Kidney capillary endothelial cell (primary cell): Measurements from ENCODE around the gene GLI1.
A peak's percentile ranks its signal among the peaks of the same experiment; 100 is the strongest.
"Not testable (repeated sequence)": the region's sequence is repeated elsewhere in the genome, so short reads cannot be mapped to it uniquely, and the experiment has no call there.

Experiments used
- DNase-seq: peaks from one replicate; pipeline ENCODE4 v3.0.0-alpha.2; 2018; ENCODE audit warnings: low spot score

Gene GLI1

GRCh38 chr12:57441846-57442427 is 17.6 kb upstream of the GLI1 start:
- DNase-seq = no peak

GRCh38 chr12:57444337-57444736 is 15.2 kb upstream of the GLI1 start:
- not testable (repeated sequence) for DNase-seq

GRCh38 chr12:57444744-57445143 is 14.8 kb upstream of the GLI1 start:
- DNase-seq = no peak

GRCh38 chr12:57446292-57446960 is 13.2 kb upstream of the GLI1 start:
- no peak for DNase-seq

- no peak for DNase-seq
Measured at GRCh38 chr12:57448669-57449068, 10.9 kb upstream of the GLI1 start.

GRCh38 chr12:57449375-57449774 is 10.2 kb upstream of the GLI1 start:
- DNase-seq = no peak

- no peak for DNase-seq
Measured at GRCh38 chr12:57450057-57450456, 9.5 kb upstream of the GLI1 start.

- no peak for DNase-seq
Measured at GRCh38 chr12:57451233-57451778, 8.3 kb upstream of the GLI1 start.

- DNase-seq = peak; percentile 75
Measured at GRCh38 chr12:57452181-57452936, 7.2 kb upstream of the GLI1 start.

- peak; percentile 75 for DNase-seq
Measured at GRCh38 chr12:57452937-57453509, 6.6 kb upstream of the GLI1 start.

GRCh38 chr12:57454213-57454565 is 5.4 kb upstream of the GLI1 start:
- DNase-seq = no peak

- DNase-seq = no peak
Measured at GRCh38 chr12:57454566-57455373, 4.8 kb upstream of the GLI1 start, which contains the start of gene INHBE. Gene INHBE (plus strand): TSS chr12:57455307. CDS start chr12:57455537, 230 bp downstream.

GRCh38 chr12:57455374-57456144 is 4.0 kb upstream of the GLI1 start:
- DNase-seq = no peak

GRCh38 chr12:57456145-57456700 is 3.4 kb upstream of the GLI1 start:
- DNase-seq = no peak

- no peak for DNase-seq
Measured at GRCh38 chr12:57456737-57457490, 2.7 kb upstream of the GLI1 start.

GRCh38 chr12:57458665-57459054 is 925 bp upstream of the GLI1 start:
- no peak for DNase-seq

- DNase-seq = peak; percentile 95
Measured at GRCh38 chr12:57459055-57459749, 383 bp upstream of the GLI1 start.

GRCh38 chr12:57460468-57460784 is 841 bp downstream of the GLI1 start:
- no peak for DNase-seq

- DNase-seq = no peak
Measured at GRCh38 chr12:57460841-57461275, 1.3 kb downstream of the GLI1 start.
